Endodermal cell (in vitro differentiated cells): Measurements from ENCODE around the gene PCSK7. TPM values are rescaled to one million over a fixed set of nuclear protein-coding genes. Genes with fewer than 3 reads are reported as not detected.

Source experiments
- DNase-seq: peaks from one replicate; pipeline ENCODE4 v3.0.0-alpha.2; 2017
- H3K27ac ChIP-seq: 2 replicates; pipeline ENCODE4 v1.5.1; 2013; ENCODE audit warnings: mild to moderate bottlenecking, low read depth, low read length, moderate library complexity
- H3K27me3 ChIP-seq: 2 replicates; pipeline ENCODE4 v1.6.1; 2013; ENCODE audit warnings: mild to moderate bottlenecking, low read length, moderate library complexity; ENCODE audit not compliant: insufficient read depth, control insufficient read depth, poor library complexity, severe bottlenecking
- H3K36me3 ChIP-seq: 2 replicates; pipeline ENCODE4 v1.7.0; 2013; ENCODE audit warnings: mild to moderate bottlenecking, low read length, moderate library complexity; ENCODE audit not compliant: control insufficient read depth, insufficient read depth
- H3K4me1 ChIP-seq: one replicate; pipeline ENCODE4 v1.7.0; 2013; ENCODE audit warnings: low read length; ENCODE audit not compliant: control insufficient read depth, insufficient read depth
- H3K4me3 ChIP-seq: 2 replicates; pipeline ENCODE4 v1.5.1; 2013; ENCODE audit warnings: mild to moderate bottlenecking, low read length, moderate library complexity
- H3K9ac ChIP-seq: 2 replicates; pipeline ENCODE4 v1.6.1; 2013; ENCODE audit warnings: mild to moderate bottlenecking, low read length, moderate library complexity; ENCODE audit not compliant: poor library complexity, severe bottlenecking; ENCODE audit errors: extremely low read depth
- H3K9me3 ChIP-seq: 2 replicates; pipeline ENCODE4 v1.6.1; 2013; ENCODE audit warnings: mild to moderate bottlenecking, low read length, moderate library complexity; ENCODE audit not compliant: control insufficient read depth
- H3K27ac Mint-ChIP-seq: 2 replicates; pipeline ENCODE4 v1.8.0; 2020; ENCODE audit warnings: mixed read lengths
- H3K27me3 Mint-ChIP-seq: 2 replicates; pipeline ENCODE4 v1.8.0; 2021; ENCODE audit warnings: mild to moderate bottlenecking, mixed read lengths; ENCODE audit not compliant: insufficient read depth
- H3K36me3 Mint-ChIP-seq: 2 replicates; pipeline ENCODE4 v1.8.0; 2020; ENCODE audit warnings: low read depth, mixed read lengths
- H3K4me1 Mint-ChIP-seq: 2 replicates; pipeline ENCODE4 v1.8.0; 2020; ENCODE audit warnings: mixed read lengths
- H3K4me3 Mint-ChIP-seq: 2 replicates; pipeline ENCODE4 v1.8.0; 2020; ENCODE audit warnings: mild to moderate bottlenecking, moderate library complexity, mixed read lengths
- H3K9me3 Mint-ChIP-seq: 2 replicates; pipeline ENCODE4 v1.8.0; 2020; ENCODE audit warnings: mild to moderate bottlenecking, mixed read lengths
- CTCF ChIP-seq: fragments of 200-600 bp; sonication (generic); conservative IDR thresholded peaks from 2 replicates; pipeline ENCODE4 v1.5.0; 2021; ENCODE audit warnings: antibody characterized with exemption, mild to moderate bottlenecking
- WGBS, 2 experiments: methylation state at CpG; one replicate each; pipeline versions ENCODE4 v1.1.5 to v1.1.7; 2013; ENCODE audit warnings: missing lambda C conversion rate in 2 of 2, mixed read lengths in 1 of 2; ENCODE audit not compliant: insufficient coverage in 1 of 2, insufficient read length in 1 of 2; 5-methylcytosine and 5-hydroxymethylcytosine counted together
- total RNA-seq, 2 donors: library from RNA; stranded (reverse); fragmentation: NEBNext Ultra II Directional in 1 of 2; extraction: Animal tissue kit (Norgen Biotek cat#: 25700) in 1 of 2; gene quantifications; 2 replicates in 1 of 2; 3 replicates in 1 of 2; pipeline ENCODE4 v1.2.1, GENCODE V29; 2021

PCSK7 gene
- total RNA-seq, 2 donors from 2014 or later: 56.5 to 58.6 TPM

GRCh38 chr11:117223741-117224689 is 7.9 kb downstream of the PCSK7 start:
- H3K27ac ChIP-seq: no peak overlapping the region
- no peak for TF ChIP-seq CTCF
- Mint-ChIP-seq H3K4me3 (no peak overlapping the region), H3K27ac (peak overlapping the region; percentile 39), H3K36me3 (peaks cover 45% of the 10 kb centered on the region), H3K27me3 (no peaks in the 10 kb centered on the region), H3K9me3 (no peaks in the 10 kb centered on the region), H3K4me1 (peaks cover 2% of the 10 kb centered on the region)
- H3K4me3 ChIP-seq: no peak overlapping the region
- no peak overlapping the region for H3K9ac ChIP-seq
- H3K9me3 ChIP-seq: no peaks in the 10 kb centered on the region
- peak; percentile 10 for DNase-seq
- H3K36me3 ChIP-seq: peaks cover 79% of the 10 kb centered on the region
- WGBS, 2 experiments: 90 to 99% methylated on average over 10 to 17 of the region's 17 CpGs
- no peaks in the 10 kb centered on the region for H3K4me1 ChIP-seq
- no peaks in the 10 kb centered on the region for H3K27me3 ChIP-seq

GRCh38 chr11:117222991-117223740 is 8.7 kb downstream of the PCSK7 start:
- Mint-ChIP-seq H3K9me3 (no peaks in the 10 kb centered on the region), H3K4me3 (no peak overlapping the region), H3K27ac (no peak overlapping the region), H3K4me1 (peaks cover 2% of the 10 kb centered on the region), H3K27me3 (no peaks in the 10 kb centered on the region), H3K36me3 (peaks cover 48% of the 10 kb centered on the region)
- H3K36me3 ChIP-seq: peaks cover 79% of the 10 kb centered on the region
- WGBS, 2 experiments: 91 to 98% methylated on average over 13 to 14 of the region's 14 CpGs
- peak; percentile 29 for DNase-seq
- H3K27me3 ChIP-seq: no peaks in the 10 kb centered on the region
- H3K27ac ChIP-seq: no peak overlapping the region
- no peak overlapping the region for H3K9ac ChIP-seq
- no peaks in the 10 kb centered on the region for H3K4me1 ChIP-seq
- H3K9me3 ChIP-seq: no peaks in the 10 kb centered on the region
- no peak for TF ChIP-seq CTCF
- H3K4me3 ChIP-seq: no peak overlapping the region

GRCh38 chr11:117221775-117222517 is 9.9 kb downstream of the PCSK7 start:
- H3K9me3 Mint-ChIP-seq: no peaks in the 10 kb centered on the region
- H3K4me1 ChIP-seq: no peaks in the 10 kb centered on the region
- 94 to 95% methylated on average over 5 to 7 of the region's 7 CpGs for WGBS, 2 experiments
- H3K36me3 Mint-ChIP-seq: peaks cover 50% of the 10 kb centered on the region
- H3K27ac ChIP-seq: no peak overlapping the region
- H3K4me3 ChIP-seq: no peak overlapping the region
- peak; percentile 46 for DNase-seq
- H3K4me3 Mint-ChIP-seq: no peak overlapping the region
- TF ChIP-seq CTCF: no peak
- H3K36me3 ChIP-seq: peaks cover 79% of the 10 kb centered on the region
- no peaks in the 10 kb centered on the region for H3K27me3 ChIP-seq
- no peaks in the 10 kb centered on the region for H3K9me3 ChIP-seq
- peaks cover 2% of the 10 kb centered on the region for H3K4me1 Mint-ChIP-seq
- no peaks in the 10 kb centered on the region for H3K27me3 Mint-ChIP-seq
- H3K9ac ChIP-seq: no peak overlapping the region
- H3K27ac Mint-ChIP-seq: no peak overlapping the region
